KMS-11 (cell line): ENCODE measurements around the gene ARRDC1.

ENCODE experiments used
- H2AFZ ChIP-seq: fragments of 200-600 bp; sonication (generic); 2 replicates; pipeline ENCODE4 v1.6.1; 2016; ENCODE audit warnings: antibody characterized with exemption, mixed run types, low read depth
- H3K27ac ChIP-seq: fragments of 200-600 bp; sonication (generic); 2 replicates; pipeline ENCODE4 v1.6.1; 2016; ENCODE audit warnings: mild to moderate bottlenecking, mixed run types
- H3K27me3 ChIP-seq: fragments of 200-600 bp; sonication (generic); 2 replicates; pipeline ENCODE4 v1.6.1; 2017; ENCODE audit warnings: mild to moderate bottlenecking, low read depth, mixed run types, moderate library complexity; ENCODE audit not compliant: insufficient read depth
- H3K36me3 ChIP-seq: fragments of 200-600 bp; sonication (generic); 2 replicates; pipeline ENCODE4 v1.6.1; 2017; ENCODE audit warnings: mild to moderate bottlenecking, mixed run types; ENCODE audit not compliant: insufficient read depth
- H3K4me1 ChIP-seq: fragments of 200-600 bp; sonication (generic); 2 replicates; pipeline ENCODE4 v1.6.1; 2016; ENCODE audit warnings: mild to moderate bottlenecking, low read depth, mixed run types; ENCODE audit not compliant: poor library complexity, severe bottlenecking
- H3K4me2 ChIP-seq: fragments of 200-600 bp; sonication (generic); 2 replicates; pipeline ENCODE4 v1.7.0; 2016; ENCODE audit warnings: mild to moderate bottlenecking, mixed run types
- H3K4me3 ChIP-seq: fragments of 200-600 bp; sonication (generic); IDR thresholded peaks from 2 replicates; pipeline ENCODE4 v1.6.1; 2017; ENCODE audit warnings: low read depth, low read length, mixed read lengths; ENCODE audit not compliant: insufficient read depth
- H3K79me2 ChIP-seq: fragments of 200-600 bp; sonication (generic); 2 replicates; pipeline ENCODE4 v1.6.1; 2016; ENCODE audit warnings: low read depth, mixed run types; ENCODE audit not compliant: insufficient read depth
- H3K9ac ChIP-seq: fragments of 200-600 bp; sonication (generic); 2 replicates; pipeline ENCODE4 v1.6.1; 2016; ENCODE audit warnings: mild to moderate bottlenecking, mixed run types
- H4K20me1 ChIP-seq: fragments of 200-600 bp; sonication (generic); 2 replicates; pipeline ENCODE4 v1.6.1; 2016; ENCODE audit warnings: mild to moderate bottlenecking, mixed run types; ENCODE audit not compliant: insufficient read depth
- TF ChIP-seq, protein P1 (sequence below): fragments of 200-600 bp; sonication (generic); conservative IDR thresholded peaks from 2 replicates; pipeline ENCODE4 v1.6.1; 2017; ENCODE audit warnings: low read depth, mild to moderate bottlenecking, antibody characterized with exemption, low read length, moderate library complexity, mixed read lengths

ARRDC1 gene

DNA sequence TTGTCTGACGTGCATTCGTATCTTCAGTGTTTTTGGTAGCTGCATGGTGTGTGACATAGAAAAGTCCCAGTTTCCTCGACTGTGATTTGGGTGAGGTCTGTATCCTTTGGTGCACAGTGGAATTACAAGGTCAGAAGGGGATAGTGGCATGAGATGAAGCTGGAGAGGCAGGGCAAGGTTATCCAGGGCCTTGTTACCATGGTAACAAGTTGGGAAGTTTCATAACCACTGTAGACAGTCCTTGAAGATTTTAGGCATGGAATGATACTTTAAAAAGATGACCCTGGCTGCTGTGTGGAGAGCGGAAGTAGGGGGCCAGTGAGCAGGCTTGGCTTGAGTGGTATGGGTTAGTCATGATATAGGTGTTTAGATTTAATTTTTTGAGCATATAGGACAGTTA is 25.2 kb downstream of the ARRDC1 start:
- H3K4me2 ChIP-seq = no peak overlapping the region
- H3K27me3 ChIP-seq = no peaks in the 10 kb centered on the region
- no peak overlapping the region for H3K27ac ChIP-seq
- peaks cover 7% of the 10 kb centered on the region; the same call in 1 of the 2 replicates for H4K20me1 ChIP-seq
- peaks cover 76% of the 10 kb centered on the region for H3K79me2 ChIP-seq
- TF ChIP-seq, protein P1, sequence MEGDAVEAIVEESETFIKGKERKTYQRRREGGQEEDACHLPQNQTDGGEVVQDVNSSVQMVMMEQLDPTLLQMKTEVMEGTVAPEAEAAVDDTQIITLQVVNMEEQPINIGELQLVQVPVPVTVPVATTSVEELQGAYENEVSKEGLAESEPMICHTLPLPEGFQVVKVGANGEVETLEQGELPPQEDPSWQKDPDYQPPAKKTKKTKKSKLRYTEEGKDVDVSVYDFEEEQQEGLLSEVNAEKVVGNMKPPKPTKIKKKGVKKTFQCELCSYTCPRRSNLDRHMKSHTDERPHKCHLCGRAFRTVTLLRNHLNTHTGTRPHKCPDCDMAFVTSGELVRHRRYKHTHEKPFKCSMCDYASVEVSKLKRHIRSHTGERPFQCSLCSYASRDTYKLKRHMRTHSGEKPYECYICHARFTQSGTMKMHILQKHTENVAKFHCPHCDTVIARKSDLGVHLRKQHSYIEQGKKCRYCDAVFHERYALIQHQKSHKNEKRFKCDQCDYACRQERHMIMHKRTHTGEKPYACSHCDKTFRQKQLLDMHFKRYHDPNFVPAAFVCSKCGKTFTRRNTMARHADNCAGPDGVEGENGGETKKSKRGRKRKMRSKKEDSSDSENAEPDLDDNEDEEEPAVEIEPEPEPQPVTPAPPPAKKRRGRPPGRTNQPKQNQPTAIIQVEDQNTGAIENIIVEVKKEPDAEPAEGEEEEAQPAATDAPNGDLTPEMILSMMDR = no peak
- H2AFZ ChIP-seq = no peak overlapping the region
- H3K4me1 ChIP-seq = peaks cover 14% of the 10 kb centered on the region
- H3K36me3 ChIP-seq = no peaks in the 10 kb centered on the region
- no peak overlapping the region for H3K4me3 ChIP-seq
- H3K9ac ChIP-seq = no peak overlapping the region

DNA sequence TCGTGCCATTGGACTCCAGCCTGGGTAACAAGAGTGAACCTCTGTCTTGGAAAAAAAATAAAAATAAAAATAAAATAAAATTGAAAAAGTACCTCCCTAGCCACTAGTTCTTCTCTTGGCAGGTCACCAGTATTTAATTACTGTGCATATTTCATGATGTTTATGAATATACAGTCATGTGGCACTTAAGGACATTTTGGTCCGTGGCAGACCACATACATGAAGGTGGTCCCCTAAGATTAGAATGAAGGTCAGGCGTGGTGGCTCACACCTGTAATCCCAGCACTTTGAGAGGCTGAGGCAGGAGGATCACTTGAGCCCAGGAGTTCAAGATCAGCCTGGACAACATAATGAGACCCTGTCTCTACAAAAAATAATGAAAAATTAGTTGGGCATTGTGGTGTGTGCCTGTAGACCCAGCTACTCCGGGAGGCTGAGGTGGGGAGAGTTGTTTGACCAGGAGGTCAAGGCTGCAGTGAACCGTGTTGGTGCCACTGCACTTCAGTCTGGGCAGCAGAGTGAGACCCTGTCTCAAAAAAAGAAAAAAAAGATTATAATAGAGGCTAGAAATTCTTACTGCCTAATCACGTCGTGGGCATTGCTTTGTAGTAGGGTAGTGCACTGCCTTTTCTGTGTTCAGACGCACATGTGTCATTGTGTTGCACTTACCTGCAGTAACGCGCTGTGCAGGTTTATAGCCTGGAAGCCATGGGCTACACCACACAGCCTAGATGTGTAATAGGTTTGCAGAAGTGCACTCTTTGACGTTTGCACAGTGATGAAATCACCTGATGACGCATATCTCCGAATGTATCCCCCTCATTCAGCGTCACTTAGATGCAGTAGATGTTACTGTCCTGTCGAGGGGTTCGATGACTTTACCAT is 26.1 kb downstream of the ARRDC1 start:
- Histone ChIP-seq H3K4me1 (peaks cover 14% of the 10 kb centered on the region), H3K9ac (no peak overlapping the region), H3K4me3 (no peak overlapping the region), H3K4me2 (no peak overlapping the region), H3K36me3 (no peaks in the 10 kb centered on the region), H4K20me1 (peaks cover 7% of the 10 kb centered on the region; the same call in 1 of the 2 replicates), H3K27ac (no peak overlapping the region), H2AFZ (no peak overlapping the region), H3K79me2 (peaks cover 78% of the 10 kb centered on the region), H3K27me3 (no peaks in the 10 kb centered on the region)
- TF ChIP-seq, protein P1 = no peak

GRCh38 chr9:137632230-137633161 is 27.0 kb downstream of the ARRDC1 start:
- Histone ChIP-seq H4K20me1 (peaks cover 7% of the 10 kb centered on the region; the same call in 1 of the 2 replicates), H2AFZ (no peak overlapping the region), H3K4me1 (peaks cover 14% of the 10 kb centered on the region), H3K27ac (no peak overlapping the region), H3K4me3 (no peak overlapping the region), H3K4me2 (no peak overlapping the region), H3K36me3 (no peaks in the 10 kb centered on the region), H3K79me2 (peaks cover 76% of the 10 kb centered on the region), H3K9ac (no peak overlapping the region), H3K27me3 (no peaks in the 10 kb centered on the region)
- TF ChIP-seq, protein P1 = no peak

DNA sequence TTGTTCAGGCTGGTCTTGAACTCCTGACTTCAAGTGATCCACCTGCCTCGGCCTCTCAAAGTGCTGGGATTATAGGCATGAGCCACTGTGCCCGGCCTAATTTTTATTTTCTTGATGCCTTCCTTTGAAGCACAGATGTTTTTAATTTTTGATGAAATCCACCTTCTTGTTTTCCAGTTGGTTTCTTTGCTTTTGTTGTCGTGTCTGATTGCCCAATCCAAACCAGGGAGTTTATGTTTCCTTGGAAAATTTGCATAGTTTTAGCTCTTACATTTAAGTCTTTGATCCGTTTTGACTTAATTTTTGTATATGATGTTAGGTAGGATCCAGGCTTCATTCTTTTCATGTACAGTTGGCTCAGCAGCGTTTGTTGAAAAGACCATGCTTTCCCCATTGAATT is 28.5 kb downstream of the ARRDC1 start:
- no peak overlapping the region for H3K4me2 ChIP-seq
- H3K79me2 ChIP-seq = peaks cover 76% of the 10 kb centered on the region
- no peak overlapping the region for H3K4me3 ChIP-seq
- no peak overlapping the region for H3K27ac ChIP-seq
- H3K4me1 ChIP-seq = peaks cover 8% of the 10 kb centered on the region
- H3K27me3 ChIP-seq = no peaks in the 10 kb centered on the region
- H2AFZ ChIP-seq = no peak overlapping the region
- TF ChIP-seq, protein P1 = no peak
- H3K9ac ChIP-seq = no peak overlapping the region
- H3K36me3 ChIP-seq = no peaks in the 10 kb centered on the region
- H4K20me1 ChIP-seq = peaks cover 7% of the 10 kb centered on the region; the same call in 1 of the 2 replicates
